Stimulated activated CD4-positive, alpha-beta T cell treated with anti-CD3 and anti-CD28 coated beads, Interleukin-15, amount 100 ng/mL, for 1 hour (primary cell): Measurements from ENCODE around the gene BCR.
"Not testable (repeated sequence)": the region's sequence is repeated elsewhere in the genome, so short reads cannot be mapped to it uniquely, and the experiment has no call there.

Experiments
- DNase-seq, 2 donors: peaks; one replicate each; pipeline ENCODE4 v3.0.0-alpha.2; 2020; ENCODE audit warnings: low read depth in 1 of 2, low spot score in 1 of 2

BCR gene

DNA sequence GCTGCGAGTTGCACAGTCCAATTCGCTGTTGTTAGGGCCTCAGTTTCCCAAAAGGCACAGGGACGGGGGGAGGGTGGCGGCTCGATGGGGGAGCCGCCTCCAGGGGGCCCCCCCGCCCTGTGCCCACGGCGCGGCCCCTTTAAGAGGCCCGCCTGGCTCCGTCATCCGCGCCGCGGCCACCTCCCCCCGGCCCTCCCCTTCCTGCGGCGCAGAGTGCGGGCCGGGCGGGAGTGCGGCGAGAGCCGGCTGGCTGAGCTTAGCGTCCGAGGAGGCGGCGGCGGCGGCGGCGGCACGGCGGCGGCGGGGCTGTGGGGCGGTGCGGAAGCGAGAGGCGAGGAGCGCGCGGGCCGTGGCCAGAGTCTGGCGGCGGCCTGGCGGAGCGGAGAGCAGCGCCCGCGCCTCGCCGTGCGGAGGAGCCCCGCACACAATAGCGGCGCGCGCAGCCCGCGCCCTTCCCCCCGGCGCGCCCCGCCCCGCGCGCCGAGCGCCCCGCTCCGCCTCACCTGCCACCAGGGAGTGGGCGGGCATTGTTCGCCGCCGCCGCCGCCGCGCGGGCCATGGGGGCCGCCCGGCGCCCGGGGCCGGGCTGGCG is at the start of gene BCR:
Gene BCR (plus strand): TSS at position 209 of the 592 bp plus-strand sequence. CDS start 452 bp downstream, outside the sequence.
- peak; percentile 34 to 55 for DNase-seq

DNA sequence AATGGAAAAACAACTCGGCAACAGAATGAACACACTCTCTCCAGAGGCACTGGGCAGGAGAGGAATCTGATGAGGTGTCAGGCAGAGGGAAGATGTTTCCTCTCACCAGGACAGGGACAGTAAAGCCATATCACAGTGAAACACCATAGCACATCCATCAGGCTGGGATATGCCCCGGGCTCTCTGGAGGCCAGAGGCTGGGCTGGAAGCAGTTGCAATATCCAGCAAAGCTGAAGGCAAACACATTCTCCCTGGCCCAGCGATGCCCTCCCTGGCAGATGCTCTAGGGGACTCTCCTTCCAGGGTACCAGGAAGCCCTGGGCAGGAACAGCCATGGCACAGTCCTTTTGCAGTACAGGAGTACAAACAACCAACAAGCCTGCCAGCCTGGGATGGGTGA is 49.6 kb upstream of the BCR start:
- DNase-seq = no peak

DNA sequence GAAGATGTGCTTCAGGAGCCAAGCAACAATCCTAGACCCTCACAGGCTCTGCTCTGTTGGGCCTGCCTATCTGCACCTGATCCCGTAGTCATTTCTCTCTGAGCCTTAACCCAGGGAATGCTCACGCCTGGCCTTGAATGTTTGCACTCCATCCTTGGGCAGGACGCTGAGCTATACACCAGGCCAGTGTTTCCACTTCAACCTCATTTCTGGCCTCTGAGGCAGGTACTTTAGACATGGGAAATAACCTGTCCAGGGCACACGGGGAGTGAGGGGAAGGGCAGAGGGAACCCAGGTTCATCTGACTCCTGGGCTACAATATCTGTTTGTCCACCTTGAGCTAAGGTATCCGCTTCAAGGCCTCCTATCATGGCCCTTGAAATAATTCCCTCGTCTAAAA is 48.4 kb upstream of the BCR start:
- no peak for DNase-seq

DNA sequence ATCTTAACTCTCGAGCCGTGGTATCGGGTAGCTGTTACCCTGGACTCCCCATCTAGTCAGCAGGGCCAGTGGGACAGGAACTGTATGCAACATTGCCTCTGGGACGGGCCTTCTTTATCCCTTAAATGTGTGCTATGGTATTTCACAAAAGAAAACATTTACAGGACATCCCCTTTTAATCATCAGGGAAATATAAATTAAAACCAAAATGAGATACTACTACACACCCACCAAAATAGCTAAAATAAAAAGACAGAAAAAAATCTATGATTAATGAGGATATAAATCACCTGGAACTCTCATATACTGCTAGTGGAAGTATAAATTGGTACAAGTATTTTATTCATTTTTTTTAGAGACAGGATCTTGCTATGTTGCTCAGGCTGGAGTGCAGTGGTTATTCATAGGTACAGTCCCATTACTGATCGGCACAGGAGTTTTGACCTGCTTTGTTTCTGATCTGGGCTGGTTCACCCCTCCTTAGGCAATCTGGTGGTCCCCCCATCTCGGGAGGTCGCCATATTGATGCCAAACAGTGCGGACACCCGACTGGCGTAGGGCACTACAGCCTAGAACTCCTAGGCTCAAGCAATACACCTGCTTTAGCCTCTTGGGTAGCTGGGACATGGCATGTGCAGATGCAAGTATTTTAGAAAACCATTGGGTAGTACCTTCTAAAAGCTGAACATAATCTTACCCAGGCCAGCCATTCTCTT is 47.8 kb upstream of the BCR start:
- no peak for DNase-seq

DNA sequence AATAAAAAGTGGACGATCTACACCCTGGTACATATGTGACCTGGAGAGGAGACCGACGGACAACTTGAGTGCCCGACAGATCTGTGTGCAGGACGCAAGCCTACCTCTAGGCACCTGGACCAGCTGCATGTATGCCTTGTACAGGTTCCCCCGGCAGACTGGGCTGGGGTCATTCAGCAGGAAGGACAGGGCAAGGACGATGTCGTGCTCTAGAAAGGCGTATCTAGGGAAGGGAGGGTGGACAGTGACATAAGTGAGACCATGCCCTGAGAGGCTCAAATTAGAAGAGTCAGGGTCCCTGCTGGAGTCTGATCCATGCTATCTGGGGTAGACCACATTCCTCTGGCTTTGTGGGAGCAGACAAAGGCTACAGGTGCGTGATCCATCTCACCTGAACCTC is 46.4 kb upstream of the BCR start:
- no peak for DNase-seq

DNA sequence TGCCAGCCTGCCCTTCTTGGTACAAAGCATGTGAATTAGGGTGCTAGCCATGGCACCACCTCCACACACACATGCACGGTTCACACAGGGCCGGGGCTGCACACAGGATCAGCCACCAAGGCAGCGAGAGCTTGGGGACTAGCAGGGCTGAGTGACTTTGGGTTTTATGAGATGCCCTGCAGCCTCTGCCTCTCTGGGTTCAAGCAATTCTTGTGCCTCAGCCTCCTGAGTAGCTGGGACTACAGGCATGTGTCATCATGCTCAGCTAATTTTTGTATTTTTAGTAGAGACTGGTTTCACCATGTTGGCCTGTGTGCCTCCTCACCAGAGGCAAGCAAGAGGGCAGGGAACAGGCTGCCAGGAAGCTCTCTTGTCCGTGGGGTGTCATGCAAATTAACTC is 43.3 kb upstream of the BCR start:
- not testable (repeated sequence) for DNase-seq

DNA sequence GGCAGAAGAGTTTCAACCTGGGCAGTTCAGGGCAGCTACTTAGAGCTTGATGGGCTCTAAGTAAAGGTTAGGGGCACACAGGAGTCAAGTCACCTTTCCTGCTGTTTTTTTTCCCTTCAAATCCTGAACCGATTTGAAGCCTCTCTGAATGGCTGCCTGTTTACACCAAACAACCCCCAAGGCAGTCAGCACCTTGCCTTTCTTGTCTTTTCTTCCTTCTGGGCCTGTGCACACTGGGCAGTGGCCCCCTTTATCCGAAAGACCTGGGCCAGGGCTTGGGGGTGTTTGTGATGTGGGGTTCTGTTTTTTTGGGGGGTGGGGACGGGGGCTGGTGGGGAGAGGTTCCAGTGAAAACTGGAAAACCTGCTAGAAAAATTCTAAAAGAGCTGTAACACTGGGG is 42.8 kb upstream of the BCR start:
- no peak for DNase-seq

DNA sequence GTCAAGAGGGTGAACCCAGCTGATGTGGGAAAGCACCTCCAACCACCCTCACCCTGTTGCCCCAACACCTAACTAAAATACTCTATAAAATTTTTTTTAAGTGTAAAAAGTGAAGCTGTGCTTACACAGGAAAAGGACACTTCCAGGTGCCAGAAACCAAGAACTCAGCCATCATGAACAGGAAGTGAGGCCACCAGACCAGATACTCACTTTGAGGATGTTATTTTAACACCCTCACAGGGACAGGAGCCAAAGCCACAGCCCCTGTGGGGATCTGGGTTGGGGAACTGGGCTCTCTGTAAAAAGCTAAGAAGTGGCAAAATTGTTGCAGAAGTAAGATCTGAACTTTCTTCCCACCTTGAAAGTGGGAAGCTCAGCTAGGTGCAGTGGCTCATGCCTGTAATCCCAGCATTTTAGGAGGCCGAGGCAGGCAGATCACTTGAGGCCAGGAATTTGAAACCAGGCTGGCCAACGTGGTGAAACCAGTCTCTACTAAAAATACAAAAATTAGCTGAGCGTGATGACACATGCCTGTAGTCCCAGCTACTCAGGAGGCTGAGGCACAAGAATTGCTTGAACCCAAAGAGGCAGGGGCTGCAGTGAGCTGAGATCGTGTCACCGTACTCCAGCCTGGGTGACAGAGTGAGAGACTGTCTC is 42.3 kb upstream of the BCR start:
- peak in 1 of 2 donors; percentile 21 for DNase-seq

DNA sequence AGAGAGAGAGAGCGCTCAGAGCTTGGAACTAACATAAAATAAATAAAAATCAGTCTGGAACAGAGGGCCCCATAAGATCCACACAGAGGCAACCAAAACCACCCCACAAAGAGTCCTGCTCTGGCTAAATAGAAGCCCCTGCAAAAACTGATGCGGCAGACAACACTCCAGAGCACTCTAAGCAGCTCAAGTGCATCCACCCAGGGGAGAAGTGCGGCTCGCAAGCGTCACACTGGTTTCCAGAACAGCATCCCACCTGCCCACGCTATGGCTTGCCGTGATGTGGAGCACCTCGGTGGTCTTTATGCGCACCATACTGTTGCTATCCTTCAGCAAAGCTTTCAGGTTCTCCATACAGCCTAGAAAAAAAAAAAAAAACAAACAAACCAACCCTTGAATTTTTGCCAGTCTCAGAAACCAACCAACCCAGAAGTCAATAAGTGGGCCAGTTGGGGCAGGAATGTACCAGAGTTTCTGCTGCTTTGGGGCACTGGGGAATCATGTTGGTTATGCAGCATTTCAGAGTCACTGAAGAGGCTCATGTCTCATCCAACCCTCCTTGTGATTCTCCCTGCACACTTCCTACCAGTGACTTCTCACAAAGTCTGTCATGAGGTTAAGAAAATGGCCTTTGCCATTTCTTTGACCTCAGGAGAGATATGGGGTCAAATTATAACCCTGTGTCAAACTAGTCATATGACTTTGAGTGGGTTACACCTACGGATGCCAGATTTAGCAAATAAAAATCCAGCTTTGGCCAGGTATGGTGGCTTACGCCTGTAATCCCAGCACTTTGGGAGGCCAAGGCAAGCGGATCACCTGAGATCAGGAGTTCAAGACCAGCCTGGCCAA is 41.5 kb upstream of the BCR start:
- no peak for DNase-seq

DNA sequence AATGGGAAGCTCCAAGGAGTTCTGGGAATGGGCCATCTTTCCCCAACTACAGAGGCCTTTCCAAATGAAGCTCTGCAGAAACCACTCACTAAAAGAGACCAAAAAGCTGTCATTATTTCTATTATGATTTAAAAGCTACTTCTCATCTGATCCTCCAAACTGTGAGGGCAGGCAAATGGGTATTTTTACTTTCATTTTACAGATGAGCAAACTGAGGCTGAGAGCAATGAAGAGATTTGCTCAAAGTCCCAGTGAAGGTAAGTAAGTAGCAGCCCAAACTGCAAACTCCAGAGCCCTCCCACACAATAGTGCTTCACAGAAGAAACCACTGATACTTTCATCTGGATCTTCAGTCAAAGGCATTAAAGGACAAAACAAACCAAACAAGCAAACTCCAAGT is 39.9 kb upstream of the BCR start:
- DNase-seq = no peak

DNA sequence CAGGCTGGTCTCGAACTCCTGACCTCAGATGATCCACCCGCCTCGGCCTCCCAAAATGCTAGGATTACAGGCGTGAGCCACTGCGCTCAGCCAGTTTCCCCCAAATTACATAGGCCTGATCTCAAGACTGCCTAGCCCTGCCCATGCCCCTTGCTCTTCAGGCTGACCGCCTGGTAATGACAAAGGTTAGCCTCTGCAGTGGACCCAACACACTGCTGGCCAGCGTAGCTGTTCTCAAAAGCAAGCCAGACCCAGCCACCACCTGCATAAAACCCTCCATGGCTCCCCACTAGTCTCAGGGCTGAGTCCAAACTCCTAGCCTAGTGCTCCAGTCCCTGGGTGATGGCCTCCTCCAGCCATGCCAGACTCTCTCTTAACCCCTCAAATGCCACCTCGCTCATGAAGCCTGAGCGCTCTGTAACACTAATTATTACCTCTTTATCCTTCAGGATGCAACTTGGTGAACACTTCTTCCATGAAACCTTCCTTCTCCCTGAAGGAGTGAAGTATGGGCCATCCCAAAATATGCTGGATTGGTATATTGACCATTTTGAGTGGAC is 37.7 kb upstream of the BCR start:
- no peak for DNase-seq

DNA sequence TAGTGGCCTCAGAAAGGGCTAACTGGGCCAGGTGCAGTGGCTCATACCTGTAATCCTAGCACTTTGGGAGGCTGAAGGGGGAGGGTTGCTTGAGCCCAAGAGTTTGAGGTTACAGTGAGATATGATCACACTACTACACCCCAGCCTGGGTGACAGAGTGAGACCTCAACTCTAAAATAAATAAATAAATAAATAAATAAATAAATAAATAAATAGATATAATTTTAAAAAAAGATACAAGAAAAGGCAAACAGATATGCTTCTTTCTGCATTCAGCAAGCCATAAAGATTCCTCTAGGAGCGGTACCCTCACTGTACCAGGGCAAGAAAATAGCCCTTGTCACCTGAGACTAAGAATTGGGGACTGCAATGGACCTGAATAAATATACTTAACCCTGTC is 37.2 kb upstream of the BCR start:
- no peak for DNase-seq

DNA sequence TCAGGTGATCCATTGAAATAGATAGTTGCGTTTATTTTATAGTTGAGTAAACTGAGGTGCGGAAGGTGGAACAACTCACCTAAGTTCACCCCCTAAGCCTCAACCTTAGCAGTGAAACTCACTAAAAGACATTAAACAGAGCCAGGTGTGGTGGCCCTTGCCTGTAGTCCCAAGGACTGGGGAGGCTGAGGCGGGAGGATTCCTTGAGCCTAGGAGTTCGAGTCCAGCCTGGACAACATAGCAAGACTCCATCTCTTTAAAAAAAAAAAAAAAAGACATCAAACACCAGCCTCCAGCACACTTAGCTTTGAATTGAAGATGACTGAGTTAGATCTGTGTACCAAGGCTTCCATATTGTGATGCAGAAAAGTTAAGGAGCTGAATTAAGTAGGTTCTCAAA is 35.9 kb upstream of the BCR start:
- no peak for DNase-seq

DNA sequence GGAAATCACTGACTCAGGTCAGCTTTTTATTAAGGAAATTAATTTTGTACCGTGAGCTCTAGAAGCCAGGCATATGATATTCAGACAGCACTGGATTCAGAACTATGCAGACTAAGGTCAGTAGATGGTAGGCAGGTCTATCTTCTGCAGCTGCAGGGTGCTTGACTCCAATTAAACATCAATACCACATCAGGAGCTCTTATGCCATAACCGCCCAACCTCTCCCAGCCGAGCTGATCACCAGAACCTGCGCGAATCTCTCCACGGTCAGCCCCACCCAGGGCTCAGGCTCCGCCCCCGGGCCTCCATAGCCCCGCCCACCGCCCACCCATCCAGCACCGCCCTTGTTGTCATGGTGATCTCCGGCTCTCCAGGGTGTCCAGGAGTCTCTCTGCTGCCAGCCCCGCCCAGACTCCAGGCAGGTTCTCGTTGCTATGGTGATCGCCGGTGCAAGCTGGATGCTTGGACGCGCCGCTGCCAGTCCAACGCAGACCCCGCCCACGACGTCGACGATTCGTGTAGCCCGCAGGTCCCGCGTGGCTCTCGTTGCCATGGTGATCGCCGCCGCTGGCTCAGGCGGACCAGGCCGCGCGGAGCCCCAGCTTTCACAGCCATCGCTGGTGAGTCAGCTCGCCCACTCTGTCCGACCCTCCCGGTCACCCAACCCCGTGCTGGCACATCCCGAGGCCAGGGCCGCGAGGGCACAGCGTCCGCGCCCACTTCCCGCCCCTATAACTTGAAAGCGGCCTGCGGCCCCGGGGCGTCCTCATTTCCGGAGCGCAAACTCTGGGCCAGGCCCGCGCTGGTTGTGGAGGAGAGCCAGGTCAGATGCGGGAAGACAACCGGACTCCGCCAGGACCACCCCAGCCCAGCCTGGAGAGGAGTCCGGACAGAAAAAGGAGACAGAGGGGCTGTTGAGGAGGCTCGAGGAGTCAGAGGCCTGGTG is 35.1 kb upstream of the BCR start, which contains the start of gene RAB36:
Gene RAB36 (plus strand): TSS at position 546 of the 946 bp plus-strand sequence. CDS start 1,140 bp downstream, outside the sequence.
- DNase-seq = peak; percentile 51 to 75

DNA sequence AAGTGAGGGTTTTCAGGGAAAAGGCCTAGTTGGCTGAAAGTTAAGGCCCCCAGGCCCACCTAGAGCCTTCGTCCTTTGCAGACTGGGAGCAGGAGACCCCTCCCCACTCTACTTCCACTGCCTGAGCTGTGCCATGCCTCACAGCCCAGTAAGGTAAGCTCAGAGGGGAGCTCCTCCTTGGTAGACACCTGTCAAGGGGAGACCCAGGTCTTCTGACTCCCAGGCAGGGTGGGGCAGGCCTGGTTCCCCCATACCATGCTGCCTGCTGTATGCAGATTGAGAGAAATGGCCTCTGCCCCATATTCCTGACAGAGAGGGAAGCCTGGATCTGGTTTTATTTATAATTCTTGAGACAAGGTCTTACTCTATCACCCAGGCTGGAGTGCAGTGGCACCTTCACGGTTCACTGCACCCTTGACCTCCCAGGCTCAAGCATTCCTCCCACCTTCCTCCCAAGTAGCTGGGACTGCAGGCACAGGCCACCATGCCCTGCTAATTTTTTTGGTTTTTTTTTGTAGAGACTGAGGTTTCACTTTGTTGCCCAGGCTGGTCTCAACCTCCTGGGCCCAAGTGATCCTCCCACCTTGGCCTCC is 34.3 kb upstream of the BCR start:
- no peak for DNase-seq

DNA sequence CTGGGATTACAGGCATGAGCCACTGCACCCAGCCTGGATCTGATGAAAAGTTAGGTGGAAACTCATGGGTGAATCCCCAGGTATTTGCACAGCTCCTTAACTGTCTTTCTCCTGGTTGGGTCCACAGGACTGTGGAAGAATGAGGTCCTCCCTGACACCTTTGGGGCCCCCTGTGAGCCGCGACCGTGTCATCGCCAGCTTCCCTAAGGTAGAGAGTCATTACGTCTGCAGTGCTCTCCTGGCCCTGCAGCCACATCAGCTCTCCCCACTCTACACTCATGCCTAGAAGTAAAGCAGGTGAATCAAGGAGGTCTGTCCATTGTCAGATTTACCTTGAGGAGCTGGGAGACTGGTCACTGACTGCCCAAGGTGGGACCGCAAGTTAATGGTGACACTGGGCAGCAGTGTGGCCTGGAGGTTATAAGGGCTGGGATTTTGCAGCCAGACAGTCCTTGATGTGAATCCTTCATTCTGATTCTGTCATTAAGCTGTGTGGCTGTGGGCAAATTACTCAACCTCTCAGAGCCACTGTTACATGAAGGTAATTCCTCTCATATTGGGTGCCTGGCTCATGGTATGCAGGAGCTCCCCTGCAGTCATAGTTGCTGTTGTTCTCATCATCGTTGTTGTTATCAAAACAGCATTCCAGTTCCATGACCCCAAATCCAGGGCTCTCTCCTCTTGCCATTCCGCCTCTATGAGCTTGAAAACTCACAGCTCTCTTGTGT is 33.7 kb upstream of the BCR start:
- DNase-seq = no peak

DNA sequence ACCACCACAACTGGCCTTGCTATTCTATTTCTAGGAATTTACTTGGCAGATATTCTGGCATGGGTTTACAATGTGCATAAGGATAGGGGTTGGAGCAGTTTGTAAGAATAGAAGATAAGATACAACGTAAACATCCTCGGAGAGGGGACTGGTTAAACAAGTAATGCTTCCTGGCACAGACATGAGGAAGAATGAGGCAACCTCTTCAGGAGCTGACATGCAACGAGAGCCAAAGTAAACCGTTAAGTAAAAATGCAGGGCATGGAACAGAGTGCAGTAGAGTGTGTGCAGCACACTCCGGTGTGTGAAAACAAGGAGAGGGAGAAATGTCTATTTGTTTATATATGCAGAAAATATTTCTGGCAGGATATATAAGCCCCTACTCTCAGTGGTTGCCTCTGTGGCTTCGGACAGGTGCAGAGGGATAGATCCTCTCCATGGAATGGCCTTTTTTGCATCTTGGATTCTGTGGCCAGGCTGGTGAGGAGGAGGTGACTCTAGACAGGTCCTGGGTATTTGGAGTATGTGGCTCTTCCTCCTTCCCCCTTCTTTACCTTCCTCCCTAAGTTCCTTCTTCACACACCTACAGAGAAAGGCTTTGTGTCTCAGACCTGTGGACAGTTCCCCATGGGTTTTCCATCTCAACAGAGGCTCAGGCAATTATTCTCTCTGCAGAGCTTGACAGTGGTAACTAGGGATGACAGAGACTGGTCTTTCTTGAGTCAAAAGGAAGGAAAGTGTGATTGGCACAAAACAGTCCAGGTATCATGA is 32.5 kb upstream of the BCR start:
- DNase-seq = no peak

DNA sequence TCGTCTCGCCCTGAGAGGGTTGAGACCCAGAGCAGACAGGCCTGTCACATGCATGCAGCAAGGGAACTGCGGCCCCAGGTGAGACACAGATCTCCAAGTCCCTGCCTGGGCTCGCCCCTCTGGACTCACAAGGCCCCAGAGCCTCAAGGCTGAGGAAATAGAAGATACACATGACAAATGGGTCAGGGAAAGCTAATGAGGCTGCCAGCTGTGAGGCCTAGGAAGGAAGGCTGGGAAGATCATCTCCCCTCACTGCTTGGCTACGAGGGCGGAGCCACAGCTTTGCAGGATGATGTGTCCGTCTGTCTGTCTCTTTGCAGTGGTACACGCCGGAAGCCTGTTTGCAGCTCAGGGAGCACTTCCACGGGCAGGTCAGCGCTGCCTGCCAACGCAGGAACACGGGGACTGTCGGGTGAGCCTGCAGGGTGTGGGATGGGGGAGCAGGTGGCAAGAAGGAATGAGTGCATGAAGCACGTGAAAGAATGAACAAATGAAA is 30.5 kb upstream of the BCR start:
- no peak for DNase-seq
